ENCODE results near the gene MAML3.

GRCh38 chr4:140113653-140114052, 40.3 kb downstream of the MAML3 start:
- TF ChIP-seq CTCF (IDR thresholded peaks at IDR 0.05 in 8 of 11, conservative IDR thresholded peaks at IDR 0.05 in 3 of 11) (no peak), POLR2AphosphoS5 (IDR thresholded peaks at IDR 0.05) (no peak), POLR2A (IDR thresholded peaks at IDR 0.05) (no peak)

Measured in spleen (tissue), 7 donors.